ENCODE data around the gene CDC42BPA. TPM values are rescaled to one million over a fixed set of nuclear protein-coding genes. Genes with fewer than 3 reads are reported as not detected.
A peak's percentile ranks its signal among the peaks of the same experiment; 100 is the strongest.
"Not testable (repeated sequence)": the region's sequence is repeated elsewhere in the genome, so short reads cannot be mapped to it uniquely, and the experiment has no call there.

Gene CDC42BPA
- polyA plus RNA-seq, 12 donors: 27.0 to 36.2 (median 31.8) TPM; not detected in 1

- DNase-seq: no peak
Observed at GRCh38 chr1:227068883-227069282, 249.4 kb downstream of the CDC42BPA start.

GRCh38 chr1:227066999-227067398, 251.3 kb downstream of the CDC42BPA start:
- no peak for DNase-seq

GRCh38 chr1:227065311-227065710, 253.0 kb downstream of the CDC42BPA start:
- peak; percentile 42 for DNase-seq

GRCh38 chr1:227062306-227062705, 256.0 kb downstream of the CDC42BPA start:
- DNase-seq: no peak

GRCh38 chr1:227059076-227059475, 259.2 kb downstream of the CDC42BPA start:
- no peak for DNase-seq

GRCh38 chr1:227058321-227058751, 260.0 kb downstream of the CDC42BPA start:
- no peak for DNase-seq

- DNase-seq: no peak
Observed at GRCh38 chr1:227049253-227049652, 269.0 kb downstream of the CDC42BPA start.

GRCh38 chr1:227043755-227044154, 274.5 kb downstream of the CDC42BPA start:
- no peak for DNase-seq

- no peak for DNase-seq
Observed at GRCh38 chr1:227042292-227042691, 276.0 kb downstream of the CDC42BPA start.

- DNase-seq: no peak
Observed at GRCh38 chr1:227038401-227038800, 279.9 kb downstream of the CDC42BPA start.

- DNase-seq: no peak
Observed at GRCh38 chr1:227037121-227037520, 281.2 kb downstream of the CDC42BPA start.

GRCh38 chr1:227035316-227035715, 283.0 kb downstream of the CDC42BPA start:
- no peak for DNase-seq

GRCh38 chr1:227033880-227034279, 284.4 kb downstream of the CDC42BPA start:
- DNase-seq: no peak

GRCh38 chr1:227032396-227032795, 285.9 kb downstream of the CDC42BPA start:
- no peak for DNase-seq

GRCh38 chr1:227016990-227017389, 301.3 kb downstream of the CDC42BPA start:
- DNase-seq: no peak

- DNase-seq: no peak
Observed at GRCh38 chr1:227010645-227011044, 307.6 kb downstream of the CDC42BPA start.

GRCh38 chr1:227009937-227010336, 308.4 kb downstream of the CDC42BPA start:
- DNase-seq: no peak

- no peak for DNase-seq
Observed at GRCh38 chr1:227006226-227006796, 312.0 kb downstream of the CDC42BPA start.

- DNase-seq: no peak
Observed at GRCh38 chr1:227004796-227005195, 313.5 kb downstream of the CDC42BPA start.

- DNase-seq: no peak
Observed at GRCh38 chr1:227003165-227003564, 315.1 kb downstream of the CDC42BPA start.

- DNase-seq: no peak
Observed at GRCh38 chr1:227002531-227003049, 315.7 kb downstream of the CDC42BPA start.

GRCh38 chr1:226999579-226999978, 318.7 kb downstream of the CDC42BPA start:
- not testable (repeated sequence) for DNase-seq

GRCh38 chr1:226995365-226996332, 322.6 kb downstream of the CDC42BPA start:
- DNase-seq: no peak
